Measurements from ENCODE around the gene ATP7B. TPM values are rescaled to one million over a fixed set of nuclear protein-coding genes. Genes with fewer than 3 reads are reported as not detected.

Gene ATP7B
- total RNA-seq, 2 experiments from 2014 or later, result 0.40 to 0.76 TPM

GRCh38 chr13:51887468-51887867 is 123.8 kb downstream of the ATP7B start:
- Histone ChIP-seq H3K9me2 (ENCODE audit: insufficient read depth, low read length) (no peaks in the 10 kb centered on the region), H2AFZ (ENCODE audit: low read length) (no peak overlapping the region), H3K9me3 (ENCODE audit: low read length) (peaks cover 10% of the 10 kb centered on the region; the same call in 1 of the 2 replicates), H3K27ac (ENCODE audit: low read depth, low read length, poor library complexity, severe bottlenecking) (no peak overlapping the region), H3K4me1 (ENCODE audit: insufficient read depth, low read length, poor library complexity, severe bottlenecking) (no peaks in the 10 kb centered on the region), H3K4me2 (ENCODE audit: low read length) (no peak overlapping the region), H3K79me2 (ENCODE audit: insufficient read depth, low read depth, low read length) (no peaks in the 10 kb centered on the region), H3K36me3 (ENCODE audit: insufficient read depth, low read length) (no peaks in the 10 kb centered on the region), H4K20me1 (ENCODE audit: insufficient read depth, low read length) (no peaks in the 10 kb centered on the region), H3K4me3 (ENCODE audit: low read depth, low read length, poor library complexity, severe bottlenecking) (no peak overlapping the region)
- intact Hi-C loops (cut with micrococcal nuclease; ENCODE audit: unreplicated experiment), result no loop called here
- DNase-seq (ENCODE audit: low spot score), result no peak
- TF ChIP-seq, protein P1, sequence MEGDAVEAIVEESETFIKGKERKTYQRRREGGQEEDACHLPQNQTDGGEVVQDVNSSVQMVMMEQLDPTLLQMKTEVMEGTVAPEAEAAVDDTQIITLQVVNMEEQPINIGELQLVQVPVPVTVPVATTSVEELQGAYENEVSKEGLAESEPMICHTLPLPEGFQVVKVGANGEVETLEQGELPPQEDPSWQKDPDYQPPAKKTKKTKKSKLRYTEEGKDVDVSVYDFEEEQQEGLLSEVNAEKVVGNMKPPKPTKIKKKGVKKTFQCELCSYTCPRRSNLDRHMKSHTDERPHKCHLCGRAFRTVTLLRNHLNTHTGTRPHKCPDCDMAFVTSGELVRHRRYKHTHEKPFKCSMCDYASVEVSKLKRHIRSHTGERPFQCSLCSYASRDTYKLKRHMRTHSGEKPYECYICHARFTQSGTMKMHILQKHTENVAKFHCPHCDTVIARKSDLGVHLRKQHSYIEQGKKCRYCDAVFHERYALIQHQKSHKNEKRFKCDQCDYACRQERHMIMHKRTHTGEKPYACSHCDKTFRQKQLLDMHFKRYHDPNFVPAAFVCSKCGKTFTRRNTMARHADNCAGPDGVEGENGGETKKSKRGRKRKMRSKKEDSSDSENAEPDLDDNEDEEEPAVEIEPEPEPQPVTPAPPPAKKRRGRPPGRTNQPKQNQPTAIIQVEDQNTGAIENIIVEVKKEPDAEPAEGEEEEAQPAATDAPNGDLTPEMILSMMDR (conservative IDR thresholded peaks at IDR 0.05; ENCODE audit: low read length), result no peak
- TF ChIP-seq EZH2phosphoT487 (IDR thresholded peaks at IDR 0.05; ENCODE audit: borderline replicate concordance, low read depth, low read length), result no peak
- BruUV-seq (replicated peaks), result no TSS peak
- ChIA-PET CTCF (ENCODE audit: unreplicated experiment) (no interaction called here), POLR2A (no interaction called here)

DNA sequence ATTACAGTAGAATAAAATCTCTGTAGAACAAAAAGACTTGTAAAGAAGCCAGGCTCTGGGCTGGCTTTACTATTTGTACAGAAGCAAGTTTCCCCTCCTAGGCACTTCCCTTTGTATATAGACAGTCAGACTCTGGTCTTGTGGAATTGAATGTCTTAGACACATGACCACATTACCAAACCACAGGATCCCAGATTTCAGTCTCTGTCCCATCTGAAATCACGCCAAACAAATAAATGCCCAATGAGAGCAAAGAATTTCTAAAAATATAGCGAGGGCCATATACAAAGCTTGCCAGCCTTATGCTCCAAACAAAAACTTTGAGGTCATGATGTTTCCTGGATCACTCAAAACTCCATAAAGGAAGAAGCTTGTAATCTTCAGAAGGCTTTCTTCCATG is 125.6 kb downstream of the ATP7B start:
- Histone ChIP-seq H3K4me1 (ENCODE audit: insufficient read depth, low read length, poor library complexity, severe bottlenecking) (no peaks in the 10 kb centered on the region), H2AFZ (ENCODE audit: low read length) (no peak overlapping the region), H3K36me3 (ENCODE audit: insufficient read depth, low read length) (no peaks in the 10 kb centered on the region), H3K4me3 (ENCODE audit: low read depth, low read length, poor library complexity, severe bottlenecking) (no peak overlapping the region), H3K4me2 (ENCODE audit: low read length) (no peak overlapping the region), H3K79me2 (ENCODE audit: insufficient read depth, low read depth, low read length) (no peaks in the 10 kb centered on the region), H3K9me3 (ENCODE audit: low read length) (peaks cover 10% of the 10 kb centered on the region; the same call in 1 of the 2 replicates), H3K27ac (ENCODE audit: low read depth, low read length, poor library complexity, severe bottlenecking) (no peak overlapping the region), H4K20me1 (ENCODE audit: insufficient read depth, low read length) (no peaks in the 10 kb centered on the region), H3K9me2 (ENCODE audit: insufficient read depth, low read length) (no peaks in the 10 kb centered on the region)
- TF ChIP-seq EZH2phosphoT487 (IDR thresholded peaks at IDR 0.05; ENCODE audit: borderline replicate concordance, low read depth, low read length), result no peak
- TF ChIP-seq, protein P1 (conservative IDR thresholded peaks at IDR 0.05; ENCODE audit: low read length), result no peak
- ChIA-PET POLR2A (no interaction called here), CTCF (ENCODE audit: unreplicated experiment) (no interaction called here)
- no peak for DNase-seq (ENCODE audit: low spot score)
- intact Hi-C loops (cut with micrococcal nuclease; ENCODE audit: unreplicated experiment), result no loop called here
- no TSS peak for BruUV-seq (replicated peaks)

- ChIA-PET POLR2A (interaction anchor here (0.7 to 1.5 kb wide), 3 partner anchors 10 to 863 kb away, joined by 3 read pairs; no protein-coding TSS in a partner anchor), CTCF (ENCODE audit: unreplicated experiment) (no interaction called here)
- H3K9me3 ChIP-seq (ENCODE audit: low read length), result peaks cover 10% of the 10 kb centered on the region; the same call in 1 of the 2 replicates
These were observed 128.0 kb downstream of the ATP7B start for GRCh38 chr13:51883226-51883600.

More at GRCh38 chr13:51883226-51883600, 128.0 kb downstream of the ATP7B start:
- Histone ChIP-seq H3K79me2 (ENCODE audit: insufficient read depth, low read depth, low read length) (no peaks in the 10 kb centered on the region), H4K20me1 (ENCODE audit: insufficient read depth, low read length) (no peaks in the 10 kb centered on the region), H3K4me3 (ENCODE audit: low read depth, low read length, poor library complexity, severe bottlenecking) (no peak overlapping the region), H3K27ac (ENCODE audit: low read depth, low read length, poor library complexity, severe bottlenecking) (no peak overlapping the region), H2AFZ (ENCODE audit: low read length) (no peak overlapping the region), H3K9me2 (ENCODE audit: insufficient read depth, low read length) (no peaks in the 10 kb centered on the region), H3K4me1 (ENCODE audit: insufficient read depth, low read length, poor library complexity, severe bottlenecking) (no peaks in the 10 kb centered on the region), H3K4me2 (ENCODE audit: low read length) (no peak overlapping the region), H3K36me3 (ENCODE audit: insufficient read depth, low read length) (no peaks in the 10 kb centered on the region)
- DNase-seq (ENCODE audit: low spot score), result no peak
- no TSS peak for BruUV-seq (replicated peaks)
- intact Hi-C loops (cut with micrococcal nuclease; ENCODE audit: unreplicated experiment), result no loop called here
- TF ChIP-seq, protein P1 (conservative IDR thresholded peaks at IDR 0.05; ENCODE audit: low read length), result no peak
- TF ChIP-seq EZH2phosphoT487 (IDR thresholded peaks at IDR 0.05; ENCODE audit: borderline replicate concordance, low read depth, low read length), result no peak

Other genes with a start within 250 kb of the ATP7B start
- gene DHRS12, start 207.3 kb downstream of the ATP7B start, total RNA-seq (2014; rRNA removed; shearing (Covaris generic)), result 3.4 and 3.5 TPM in 2 replicates
- 11.9 and 12.5 TPM in 2 replicates for gene DHRS12, start 207.3 kb downstream of the ATP7B start, total RNA-seq (2022)
- 0.41 and 0.75 TPM in 2 replicates for gene TMEM272, start 166.3 kb downstream of the ATP7B start, total RNA-seq (2014; rRNA removed; shearing (Covaris generic))
- 0.46 and 0.90 TPM in 2 replicates for gene TMEM272, start 166.3 kb downstream of the ATP7B start, total RNA-seq (2022)
- gene CCDC70, start 149.5 kb downstream of the ATP7B start, total RNA-seq (2014; rRNA removed; shearing (Covaris generic)), result not detected in 2 replicates
- gene CCDC70, start 149.5 kb downstream of the ATP7B start, total RNA-seq (2022), result not detected in 2 replicates
- 11.6 and 14.1 TPM in 2 replicates for gene ALG11, start 948 bp upstream of the ATP7B start, total RNA-seq (2014; rRNA removed; shearing (Covaris generic))
- 19.4 and 25.0 TPM in 2 replicates for gene ALG11, start 948 bp upstream of the ATP7B start, total RNA-seq (2022)
- 7.3 and 9.0 TPM in 2 replicates for gene UTP14C, start 13.2 kb upstream of the ATP7B start, total RNA-seq (2014; rRNA removed; shearing (Covaris generic))
- 10.0 and 11.5 TPM in 2 replicates for gene UTP14C, start 13.2 kb upstream of the ATP7B start, total RNA-seq (2022)
- 0.22 TPM in 1 of 2 replicates, not detected in the other for gene NEK5, start 117.6 kb upstream of the ATP7B start, total RNA-seq (2014; rRNA removed; shearing (Covaris generic))
- 0.15 TPM in 1 of 2 replicates, not detected in the other for gene NEK5, start 117.6 kb upstream of the ATP7B start, total RNA-seq (2022)
- 18.2 and 28.4 TPM in 2 replicates for gene NEK3, start 148.1 kb upstream of the ATP7B start, total RNA-seq (2014; rRNA removed; shearing (Covaris generic))
- 32.2 and 37.0 TPM in 2 replicates for gene NEK3, start 148.1 kb upstream of the ATP7B start, total RNA-seq (2022)